Colon (tissue), 2 donors: ENCODE measurements around the gene ATP5F1D.
"Not testable (repeated sequence)": the region's sequence is repeated elsewhere in the genome, so short reads cannot be mapped to it uniquely, and the experiment has no call there.

Experiments
- FAIRE-seq: peaks from 2 replicates; lab custom pipeline; 2012; peaks lifted over from hg19 to GRCh38; lab: Jason Lieb, UNC
- donor health status: control.
- donor health status: control.

ATP5F1D gene

DNA sequence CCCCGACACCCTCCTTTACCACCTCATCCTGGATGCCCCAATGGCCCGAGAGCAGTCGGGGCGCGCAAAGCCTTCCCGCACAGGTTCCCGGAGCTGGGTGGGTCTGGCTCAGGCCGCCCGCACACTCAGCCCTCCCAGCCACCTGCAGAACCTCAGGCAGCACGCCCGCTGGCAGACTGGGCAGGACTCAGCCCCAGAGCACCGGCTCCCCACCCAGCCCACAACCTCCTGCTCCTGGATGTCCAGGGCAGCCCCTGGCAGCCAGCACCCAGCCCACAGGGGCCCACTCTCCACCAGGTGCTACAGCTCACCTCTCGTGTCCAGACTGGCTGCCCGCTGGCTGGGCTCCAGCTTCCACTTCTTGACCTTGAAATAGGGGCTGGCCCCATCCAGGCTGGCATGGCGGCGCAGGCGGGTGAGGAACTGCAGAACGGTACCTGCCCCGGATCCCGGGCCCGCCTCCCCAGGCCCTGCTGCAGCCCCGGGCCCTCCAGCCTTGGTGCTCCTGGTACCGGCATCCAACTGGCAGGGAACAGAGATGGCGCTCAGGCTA lies 8.4 kb upstream of the ATP5F1D start:
- FAIRE-seq, result no peak

DNA sequence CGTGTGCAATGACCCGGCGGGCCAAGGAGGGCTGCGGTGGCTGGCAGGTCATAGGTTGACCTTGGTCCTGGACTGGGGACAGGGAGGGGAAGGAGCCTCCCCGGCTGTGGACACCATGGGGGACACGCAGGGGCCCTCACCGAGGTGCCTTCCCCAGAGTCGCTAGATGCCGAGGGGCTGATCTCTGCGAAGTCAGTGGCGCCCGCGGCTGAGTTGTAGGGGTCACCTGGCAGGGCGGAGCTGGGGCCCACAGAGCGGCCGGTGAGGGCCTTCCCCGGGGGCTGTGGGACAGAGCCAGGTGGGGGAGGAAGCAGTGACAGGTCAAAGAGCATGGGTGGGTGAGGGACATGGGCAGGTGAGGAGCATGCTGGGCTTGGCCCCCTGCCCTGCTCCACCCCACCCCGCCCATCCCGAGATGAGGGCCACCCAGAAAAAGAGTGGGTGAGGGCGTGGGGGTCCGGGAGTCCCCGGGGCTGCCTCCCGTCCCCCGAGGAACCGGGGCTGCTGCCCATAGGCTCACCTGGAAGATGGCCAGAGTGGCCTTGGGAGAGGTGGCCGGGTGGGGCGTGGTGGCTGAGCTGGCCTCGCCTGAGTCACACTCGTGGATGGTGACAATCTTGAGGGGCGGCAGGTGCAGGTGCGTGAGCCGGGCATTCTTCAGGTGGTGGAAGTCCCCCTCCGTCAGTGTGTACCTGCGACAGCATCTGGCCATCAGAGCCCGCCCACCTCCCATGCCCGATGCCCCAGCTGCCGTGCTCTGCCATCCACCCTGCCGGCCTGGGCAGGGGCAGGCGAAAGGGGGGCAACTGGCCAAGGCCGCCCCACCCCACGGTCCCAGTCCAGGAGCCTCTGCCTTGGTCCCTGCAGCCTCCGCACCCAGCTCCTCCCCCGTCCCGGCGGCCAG lies 7.2 kb upstream of the ATP5F1D start:
- FAIRE-seq, result no peak

- FAIRE-seq, result no peak
Measured at GRCh38 chr19:1234955-1235380, 6.6 kb upstream of the ATP5F1D start.

DNA sequence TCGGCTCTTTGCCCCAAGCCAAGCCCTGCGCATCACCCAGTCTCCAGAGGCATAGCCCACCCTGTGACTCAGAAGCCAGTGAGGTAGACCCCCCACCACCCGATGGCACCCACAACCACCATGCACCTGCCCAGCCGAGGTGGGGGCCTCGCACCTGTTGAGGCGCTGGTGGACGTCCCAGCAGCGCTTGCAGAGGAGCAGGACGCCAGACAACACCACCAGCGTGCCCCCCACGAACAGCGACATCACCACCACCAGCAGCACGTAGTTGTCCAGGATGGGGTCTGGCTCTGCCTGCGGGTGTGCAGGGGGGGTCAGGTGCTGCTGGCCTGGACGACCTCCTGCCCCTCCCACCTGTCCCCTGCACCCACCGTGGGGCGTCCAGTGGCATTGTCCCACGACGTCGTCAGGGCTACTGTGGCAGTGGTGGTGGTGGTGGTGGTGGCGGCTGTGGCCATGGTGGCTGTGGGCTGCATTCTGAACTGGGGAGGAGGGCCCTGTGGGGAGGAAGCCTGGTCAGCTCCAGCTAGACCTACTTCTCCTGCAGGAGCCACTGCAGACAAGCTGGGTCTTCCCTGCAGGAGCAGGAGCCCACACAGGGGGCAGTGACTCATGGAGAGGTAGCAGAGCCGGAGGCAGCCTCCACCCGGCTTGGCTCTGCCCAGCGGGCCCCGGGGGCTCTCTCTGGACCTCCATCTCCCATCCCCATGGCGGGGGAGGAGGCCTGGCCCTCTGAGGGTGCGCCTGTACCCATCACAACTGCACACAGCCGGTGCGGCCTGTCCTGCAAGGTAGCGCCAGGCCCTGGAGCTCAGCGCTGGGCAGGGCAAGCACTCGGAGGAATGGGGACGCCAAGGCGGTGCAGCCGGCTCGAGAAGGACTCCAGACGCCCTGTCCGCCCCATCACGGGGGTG lies 5.7 kb upstream of the ATP5F1D start:
- FAIRE-seq, result no peak

DNA sequence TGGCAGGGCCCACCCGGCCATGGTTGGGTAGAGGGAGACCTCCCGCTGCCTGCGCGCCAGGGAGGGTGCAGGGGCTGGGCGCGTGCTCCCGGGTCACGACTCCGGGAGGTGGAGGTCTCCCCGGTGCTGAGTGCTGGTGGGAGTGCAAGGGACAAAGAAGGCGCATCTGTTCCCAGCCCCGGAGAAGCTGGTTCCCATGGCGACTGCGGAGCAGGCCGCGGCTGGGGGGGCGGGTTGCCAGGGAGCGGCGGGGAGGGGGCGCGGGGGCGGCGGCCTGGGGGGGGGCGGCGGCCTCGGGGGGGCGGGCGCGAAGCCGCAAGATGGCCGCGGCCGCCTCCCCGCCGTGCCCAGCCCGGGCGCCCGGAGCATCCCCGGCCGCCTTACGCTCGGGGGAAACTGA lies 5.0 kb upstream of the ATP5F1D start:
- no peak for FAIRE-seq

GRCh38 chr19:1237027-1237659 lies 4.4 kb upstream of the ATP5F1D start:
- no peak for FAIRE-seq

DNA sequence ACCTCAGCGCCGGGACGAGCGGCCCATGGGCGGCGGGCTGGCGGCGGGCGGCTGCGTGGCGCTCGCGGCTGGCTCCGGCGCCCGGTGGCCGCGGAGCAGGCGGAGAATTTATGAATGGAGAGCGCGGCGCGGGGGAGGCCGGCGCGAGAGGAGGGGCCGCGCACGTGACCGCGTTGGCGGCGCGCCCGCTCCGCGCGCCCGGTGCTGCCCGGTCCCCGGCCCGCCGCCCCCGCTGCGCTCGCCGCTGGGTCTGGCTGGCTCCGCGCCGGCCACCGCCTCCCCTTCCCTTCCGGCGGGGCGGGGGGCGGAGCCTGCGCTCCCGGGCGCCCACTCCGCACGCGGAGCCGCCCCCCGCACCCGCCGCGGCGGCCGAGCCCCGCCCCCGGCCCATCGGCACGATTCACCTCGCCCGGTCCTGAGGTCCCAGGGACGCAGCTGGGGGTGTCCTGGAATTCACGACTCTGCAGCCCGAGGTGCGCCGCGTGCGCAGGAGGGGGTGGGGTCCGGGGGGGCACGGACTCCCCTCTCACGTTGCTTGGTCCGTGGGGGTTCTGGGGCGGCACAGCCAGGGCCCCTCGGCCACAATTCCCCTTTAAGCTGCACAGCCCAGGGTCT lies 3.7 kb upstream of the ATP5F1D start, which contains the start of gene CBARP:
Gene CBARP (minus strand): TSS at position 252 of the 615 bp plus-strand sequence. CDS start 1,905 bp downstream, outside the sequence.
- no peak for FAIRE-seq

DNA sequence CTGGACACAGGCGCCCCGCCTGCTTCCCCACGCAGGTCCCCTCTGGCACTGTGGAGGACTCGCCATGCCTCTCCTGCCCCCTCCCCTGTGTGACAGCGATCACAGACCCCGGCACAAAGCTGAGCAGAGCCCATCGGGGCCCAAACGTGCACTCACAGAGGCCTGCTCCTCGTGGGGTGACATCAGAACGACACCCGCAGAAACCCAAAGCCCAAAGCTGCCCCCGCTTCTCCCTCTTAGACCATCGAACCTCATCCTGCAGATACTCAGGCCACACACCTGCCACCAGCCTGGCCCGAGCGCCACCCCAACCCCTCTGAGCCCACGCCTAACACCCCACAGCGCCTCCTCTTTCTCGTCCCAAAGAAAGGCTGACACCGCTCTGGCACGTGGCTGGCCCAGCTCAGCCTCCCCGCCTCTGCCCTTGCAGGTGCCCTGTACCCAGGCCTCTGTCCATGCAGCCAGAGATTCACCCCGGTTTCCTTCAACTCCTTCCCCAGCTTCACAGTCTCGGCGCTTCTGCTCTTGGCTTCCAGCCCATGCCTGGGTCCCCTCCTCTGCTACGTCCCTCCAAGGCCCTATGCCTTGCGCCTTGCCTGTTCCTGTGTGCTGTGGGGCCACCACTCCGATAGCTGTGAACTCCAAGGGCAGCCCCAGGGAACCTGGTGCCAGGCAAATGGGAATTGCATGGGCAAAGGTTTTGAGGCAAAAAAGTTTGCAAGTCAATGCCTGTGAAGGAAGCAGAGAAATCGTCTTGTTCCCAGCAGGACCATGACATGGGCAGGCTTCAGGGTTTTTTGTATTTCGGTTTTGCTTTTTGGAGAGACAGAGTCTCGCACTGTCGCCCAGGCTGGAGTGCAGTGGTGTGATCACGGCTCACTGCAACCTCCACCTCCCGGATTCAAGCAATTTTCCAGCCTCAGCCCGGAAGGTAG lies 2.9 kb upstream of the ATP5F1D start:
- FAIRE-seq, result no peak

- no peak for FAIRE-seq
Measured at GRCh38 chr19:1239420-1239795, 2.1 kb upstream of the ATP5F1D start.

- FAIRE-seq, result no peak
Measured at GRCh38 chr19:1239796-1240737, 1.5 kb upstream of the ATP5F1D start.

GRCh38 chr19:1240925-1241324 lies 626 bp upstream of the ATP5F1D start:
- FAIRE-seq, result no peak

- FAIRE-seq, result no peak
Measured at GRCh38 chr19:1243768-1244692, 2.5 kb downstream of the ATP5F1D start.

DNA sequence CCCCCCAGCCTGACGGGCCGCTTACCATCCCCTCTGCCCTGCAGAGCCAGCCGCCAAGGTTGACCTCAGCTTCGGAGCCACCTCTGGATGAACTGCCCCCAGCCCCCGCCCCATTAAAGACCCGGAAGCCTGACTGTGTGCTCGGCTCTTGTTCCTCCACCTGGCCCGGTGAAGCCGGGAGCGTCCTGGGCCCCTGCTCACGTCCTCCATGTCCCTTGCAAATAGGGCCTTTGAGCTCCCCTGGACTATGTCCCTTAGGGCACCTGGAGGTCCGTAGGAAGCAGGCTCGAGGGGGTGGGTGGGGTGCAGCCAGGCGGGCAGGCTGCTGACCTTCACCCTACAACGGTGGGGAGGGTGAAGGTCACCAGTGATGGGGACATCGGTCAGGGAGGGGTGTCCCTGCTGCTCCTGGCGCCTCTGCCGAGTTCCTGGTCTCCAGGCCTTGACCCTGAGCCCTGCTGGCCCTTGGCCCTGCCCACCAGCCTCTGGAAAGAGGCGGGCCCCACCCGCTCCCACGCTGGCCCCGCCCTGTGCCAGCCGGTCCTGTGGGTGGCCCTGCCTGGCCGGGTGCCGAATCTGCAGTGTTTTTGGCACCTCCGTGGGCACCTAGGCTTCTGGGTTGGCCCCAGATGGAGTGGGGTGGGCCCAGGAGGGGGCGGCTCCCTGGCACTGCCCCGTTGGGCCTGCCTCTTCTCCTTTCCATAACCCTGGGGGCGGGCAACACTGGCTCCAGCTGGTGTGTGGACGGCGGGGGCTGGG lies 3.3 kb downstream of the ATP5F1D start:
- FAIRE-seq, result no peak

- no peak for FAIRE-seq
Measured at GRCh38 chr19:1245494-1246264, 4.1 kb downstream of the ATP5F1D start.

- FAIRE-seq, result not testable (repeated sequence)
Measured at GRCh38 chr19:1246265-1247087, 4.9 kb downstream of the ATP5F1D start.

- FAIRE-seq, result no peak
Measured at GRCh38 chr19:1247748-1248138, 6.2 kb downstream of the ATP5F1D start.
